GM18499 (cell line): Measurements from ENCODE around the gene RGS19.

Source experiments
- ATAC-seq: cut with Tn5 transposase; IDR thresholded peaks from one replicate; pipeline ENCODE4 v1.9.1; 2021; ENCODE audit warnings: moderate number of reproducible peaks; ENCODE audit not compliant: insufficient read depth, unreplicated experiment

Gene RGS19

GRCh38 chr20:64051561-64052325 lies 27.6 kb downstream of the RGS19 start:
- no peak for ATAC-seq

GRCh38 chr20:64051033-64051452 lies 28.3 kb downstream of the RGS19 start:
- no peak for ATAC-seq

GRCh38 chr20:64050261-64051032 lies 28.9 kb downstream of the RGS19 start:
- no peak for ATAC-seq

- ATAC-seq, result no peak
Observed at GRCh38 chr20:64049878-64050260, 29.4 kb downstream of the RGS19 start.

GRCh38 chr20:64049060-64049877 lies 30.0 kb downstream of the RGS19 start, which contains the start of gene SOX18:
TSS of gene SOX18 (minus strand) at chr20:64049639. CDS start at chr20:64049516, 123 bp downstream.
- ATAC-seq, result no peak

- ATAC-seq, result no peak
Observed at GRCh38 chr20:64048402-64049044, 30.8 kb downstream of the RGS19 start.

GRCh38 chr20:64047968-64048401 lies 31.3 kb downstream of the RGS19 start:
- ATAC-seq, result no peak

GRCh38 chr20:64047046-64047389 lies 32.3 kb downstream of the RGS19 start:
- no peak for ATAC-seq

- ATAC-seq, result no peak
Observed at GRCh38 chr20:64045346-64046011, 33.8 kb downstream of the RGS19 start.

GRCh38 chr20:64044484-64045247 lies 34.7 kb downstream of the RGS19 start:
- no peak for ATAC-seq

- no peak for ATAC-seq
Observed at GRCh38 chr20:64043768-64044167, 35.5 kb downstream of the RGS19 start.

GRCh38 chr20:64042054-64042781 lies 37.1 kb downstream of the RGS19 start:
- ATAC-seq, result no peak

GRCh38 chr20:64041781-64042053 lies 37.6 kb downstream of the RGS19 start:
- ATAC-seq, result no peak

- ATAC-seq, result no peak
Observed at GRCh38 chr20:64041040-64041780, 38.1 kb downstream of the RGS19 start.

- ATAC-seq, result no peak
Observed at GRCh38 chr20:64040231-64041039, 38.9 kb downstream of the RGS19 start.

GRCh38 chr20:64039293-64040160 lies 39.8 kb downstream of the RGS19 start:
- ATAC-seq, result no peak
